ENCODE results near the gene SNCB. TPM values are rescaled to one million over a fixed set of nuclear protein-coding genes. Genes with fewer than 3 reads are reported as not detected.
A peak's percentile ranks its signal among the peaks of the same experiment; 100 is the strongest.

SNCB gene
- total RNA-seq, 5 donors from 2014 or later (not counting 1 experiment from before 2014, with no cell fraction given), result not detected

DNA sequence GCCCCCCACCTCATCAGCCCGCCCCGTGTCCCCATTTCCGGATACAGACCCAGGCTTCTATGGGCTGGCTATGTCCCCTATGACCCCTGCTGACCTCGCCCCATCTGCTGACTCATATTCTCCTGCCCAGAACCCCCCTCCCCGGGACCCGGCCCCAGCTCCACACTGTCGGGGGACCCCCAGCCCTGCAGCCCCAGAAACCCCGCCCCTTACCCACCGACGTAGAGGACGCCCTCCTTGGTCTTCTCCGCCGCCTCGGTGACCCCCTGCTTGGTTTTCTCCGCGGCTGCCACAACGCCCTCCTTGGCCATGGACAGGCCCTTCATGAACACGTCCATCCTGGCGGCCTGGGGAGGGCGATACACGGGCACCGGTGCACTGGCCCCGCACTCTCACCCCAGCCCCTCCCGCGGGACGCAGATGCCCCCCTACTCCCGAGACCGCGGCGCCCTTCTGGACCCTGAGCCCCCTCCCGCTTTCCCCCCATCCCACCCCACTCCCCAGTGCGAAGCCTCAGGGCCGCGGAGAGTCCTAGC lies 949 bp downstream of the SNCB start:
- Histone ChIP-seq H3K27me3 (replicated peaks in 1 of 2; ENCODE audit: control insufficient read depth in 2 of 2, extremely low read depth in 1 of 2, insufficient read depth in 2 of 2, low read length in 1 of 2) (peaks cover 27 to 85% of the 10 kb centered on the region in 2 experiments), H3K4me1 (ENCODE audit: control insufficient read depth in 1 of 2, extremely low read depth in 1 of 2, insufficient read depth in 2 of 2, low read length in 2 of 2) (peaks cover 2 to 17% of the 10 kb centered on the region in 2 experiments), H3K27ac (ENCODE audit: low read length) (no peak overlapping the region), H3K9me3 (no peaks in the 10 kb centered on the region), H3K4me3 (ENCODE audit: control insufficient read depth in 1 of 2, extremely low read depth in 1 of 2, low read length in 1 of 2) (peak overlapping the region in 1 of 2 donors; percentile 38), H3K36me3 (ENCODE audit: control insufficient read depth in 2 of 2, extremely low read depth in 1 of 2, insufficient read depth in 1 of 2, low read length in 1 of 2) (no peaks in the 10 kb centered on the region)
- H3K4me1 Mint-ChIP-seq, result peaks cover 6 to 28% (median 13%) of the 10 kb centered on the region in 3 donors
- CTCF ChIA-PET, result interaction anchor here in 1 of 2 donors (0.6 kb wide), 1 partner anchor 10 kb away, joined by 4 read pairs; no protein-coding TSS in a partner anchor
- H3K36me3 Mint-ChIP-seq, result no peaks in the 10 kb centered on the region
- no peaks in the 10 kb centered on the region for H3K9me3 Mint-ChIP-seq
- ATAC-seq (replicated peaks in 1 of 4) (no peak), DNase-seq (no peak)
- WGBS (ENCODE audit: insufficient coverage), result 15% methylated on average over 32 of the region's 34 CpGs
- H3K27me3 Mint-ChIP-seq, result peaks cover 50 to 74% of the 10 kb centered on the region in 2 donors
- peak overlapping the region in 2 of 3 donors; percentile 47 to 58 for H3K4me3 Mint-ChIP-seq
- no peak overlapping the region for H3K27ac Mint-ChIP-seq
- POLR2A ChIA-PET, result no interaction called here

- Histone ChIP-seq H3K9me3 (no peaks in the 10 kb centered on the region), H3K4me1 (ENCODE audit: control insufficient read depth in 1 of 2, extremely low read depth in 1 of 2, insufficient read depth in 2 of 2, low read length in 2 of 2) (peaks cover 2 to 17% of the 10 kb centered on the region in 2 experiments), H3K27me3 (replicated peaks in 1 of 2; ENCODE audit: control insufficient read depth in 2 of 2, extremely low read depth in 1 of 2, insufficient read depth in 2 of 2, low read length in 1 of 2) (peaks cover 27 to 81% of the 10 kb centered on the region in 2 experiments), H3K36me3 (ENCODE audit: control insufficient read depth in 2 of 2, extremely low read depth in 1 of 2, insufficient read depth in 1 of 2, low read length in 1 of 2) (no peaks in the 10 kb centered on the region), H3K27ac (ENCODE audit: low read length) (no peak overlapping the region), H3K4me3 (ENCODE audit: control insufficient read depth in 1 of 2, extremely low read depth in 1 of 2, low read length in 1 of 2) (no peak overlapping the region)
- Mint-ChIP-seq H3K27me3 (peaks cover 50 to 67% of the 10 kb centered on the region in 2 donors), H3K36me3 (no peaks in the 10 kb centered on the region), H3K4me3 (peak overlapping the region in 1 of 3 donors; percentile 58), H3K4me1 (peaks cover 6 to 23% (median 12%) of the 10 kb centered on the region in 3 donors), H3K9me3 (no peaks in the 10 kb centered on the region), H3K27ac (no peak overlapping the region)
- ATAC-seq (replicated peaks in 1 of 4) (no peak), DNase-seq (no peak)
- ChIA-PET POLR2A (no interaction called here), CTCF (no interaction called here)
- 57% methylated on average over 9 of the region's 13 CpGs for WGBS (ENCODE audit: insufficient coverage)
These were observed 1.7 kb downstream of the SNCB start for GRCh38 chr5:176628406-176629228.

DNA sequence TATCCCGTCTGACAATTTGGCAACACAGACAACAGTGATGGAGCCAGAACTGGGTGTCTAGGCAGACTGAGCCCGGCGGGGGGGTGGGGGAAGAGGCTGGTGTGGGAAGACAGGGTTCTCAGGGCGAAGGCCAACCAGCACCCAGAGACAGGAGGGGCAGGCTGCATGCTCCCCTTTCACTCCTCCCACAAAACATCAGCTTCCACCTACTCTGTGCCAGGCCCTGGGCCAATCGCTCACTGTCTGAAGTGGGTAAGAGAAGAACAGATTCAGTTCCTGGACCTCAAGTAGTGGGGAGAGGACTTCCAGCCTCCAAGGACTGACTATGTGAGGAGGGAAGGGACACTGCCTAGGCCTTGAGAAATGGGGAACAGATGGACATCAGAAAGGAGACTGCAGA lies 2.8 kb downstream of the SNCB start:
- Histone ChIP-seq H3K36me3 (ENCODE audit: control insufficient read depth in 2 of 2, extremely low read depth in 1 of 2, insufficient read depth in 1 of 2, low read length in 1 of 2) (no peaks in the 10 kb centered on the region), H3K4me1 (ENCODE audit: control insufficient read depth in 1 of 2, extremely low read depth in 1 of 2, insufficient read depth in 2 of 2, low read length in 2 of 2) (peaks cover 2 to 17% of the 10 kb centered on the region in 2 experiments), H3K4me3 (ENCODE audit: control insufficient read depth in 1 of 2, extremely low read depth in 1 of 2, low read length in 1 of 2) (no peak overlapping the region), H3K27me3 (replicated peaks in 1 of 2; ENCODE audit: control insufficient read depth in 2 of 2, extremely low read depth in 1 of 2, insufficient read depth in 2 of 2, low read length in 1 of 2) (peaks cover 27 to 77% of the 10 kb centered on the region in 2 experiments), H3K9me3 (no peaks in the 10 kb centered on the region), H3K27ac (ENCODE audit: low read length) (no peak overlapping the region)
- peaks cover 48 to 60% of the 10 kb centered on the region in 2 donors for H3K27me3 Mint-ChIP-seq
- H3K4me3 Mint-ChIP-seq, result no peak overlapping the region
- ChIA-PET CTCF (no interaction called here), POLR2A (no interaction called here)
- H3K4me1 Mint-ChIP-seq, result peaks cover 6 to 21% (median 10%) of the 10 kb centered on the region in 3 donors
- WGBS (ENCODE audit: insufficient coverage), result 89% methylated on average over 1 of the region's 5 CpGs
- no peaks in the 10 kb centered on the region for H3K36me3 Mint-ChIP-seq
- DNase-seq (no peak), ATAC-seq (replicated peaks in 1 of 4) (no peak)
- H3K27ac Mint-ChIP-seq, result no peak overlapping the region
- no peaks in the 10 kb centered on the region for H3K9me3 Mint-ChIP-seq

DNA sequence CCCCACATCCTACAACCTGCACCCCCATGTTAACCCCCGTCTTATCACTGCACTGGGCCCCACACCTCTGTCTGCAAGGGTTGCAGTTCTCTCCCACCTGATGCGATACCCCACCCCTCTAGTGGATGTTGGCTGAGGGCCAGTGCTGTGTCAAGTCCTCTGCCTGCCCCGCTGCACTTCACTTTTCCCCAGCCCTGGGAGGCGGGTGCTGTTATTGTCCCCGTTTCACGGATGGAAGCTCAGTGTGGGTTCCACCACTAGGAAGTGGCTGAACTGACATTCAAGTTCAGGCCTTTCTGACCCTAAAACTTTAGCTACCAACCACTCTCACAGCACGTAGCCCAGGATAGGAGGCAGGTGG lies 3.5 kb downstream of the SNCB start:
- POLR2A ChIA-PET, result no interaction called here
- Histone ChIP-seq H3K9me3 (no peaks in the 10 kb centered on the region), H3K27ac (ENCODE audit: low read length) (no peak overlapping the region), H3K4me3 (ENCODE audit: control insufficient read depth in 1 of 2, extremely low read depth in 1 of 2, low read length in 1 of 2) (no peak overlapping the region), H3K4me1 (ENCODE audit: control insufficient read depth in 1 of 2, extremely low read depth in 1 of 2, insufficient read depth in 2 of 2, low read length in 2 of 2) (peaks cover 2 to 17% of the 10 kb centered on the region in 2 experiments), H3K36me3 (ENCODE audit: control insufficient read depth in 2 of 2, extremely low read depth in 1 of 2, insufficient read depth in 1 of 2, low read length in 1 of 2) (no peaks in the 10 kb centered on the region), H3K27me3 (replicated peaks in 1 of 2; ENCODE audit: control insufficient read depth in 2 of 2, extremely low read depth in 1 of 2, insufficient read depth in 2 of 2, low read length in 1 of 2) (peaks cover 27 to 78% of the 10 kb centered on the region in 2 experiments)
- no peak overlapping the region for H3K27ac Mint-ChIP-seq
- CTCF ChIA-PET, result interaction anchor here in 1 of 2 donors (0.6 kb wide), 1 partner anchor 54 kb away, joined by 3 read pairs; no protein-coding TSS in a partner anchor
- H3K4me1 Mint-ChIP-seq, result peaks cover 6 to 21% (median 10%) of the 10 kb centered on the region in 3 donors
- ATAC-seq (replicated peaks in 1 of 4) (no peak), DNase-seq (no peak)
- no peak overlapping the region for H3K4me3 Mint-ChIP-seq
- peaks cover 55 to 60% of the 10 kb centered on the region in 2 donors for H3K27me3 Mint-ChIP-seq
- no peaks in the 10 kb centered on the region for H3K36me3 Mint-ChIP-seq
- 75% methylated on average over 4 of the region's 7 CpGs for WGBS (ENCODE audit: insufficient coverage)
- no peaks in the 10 kb centered on the region for H3K9me3 Mint-ChIP-seq

DNA sequence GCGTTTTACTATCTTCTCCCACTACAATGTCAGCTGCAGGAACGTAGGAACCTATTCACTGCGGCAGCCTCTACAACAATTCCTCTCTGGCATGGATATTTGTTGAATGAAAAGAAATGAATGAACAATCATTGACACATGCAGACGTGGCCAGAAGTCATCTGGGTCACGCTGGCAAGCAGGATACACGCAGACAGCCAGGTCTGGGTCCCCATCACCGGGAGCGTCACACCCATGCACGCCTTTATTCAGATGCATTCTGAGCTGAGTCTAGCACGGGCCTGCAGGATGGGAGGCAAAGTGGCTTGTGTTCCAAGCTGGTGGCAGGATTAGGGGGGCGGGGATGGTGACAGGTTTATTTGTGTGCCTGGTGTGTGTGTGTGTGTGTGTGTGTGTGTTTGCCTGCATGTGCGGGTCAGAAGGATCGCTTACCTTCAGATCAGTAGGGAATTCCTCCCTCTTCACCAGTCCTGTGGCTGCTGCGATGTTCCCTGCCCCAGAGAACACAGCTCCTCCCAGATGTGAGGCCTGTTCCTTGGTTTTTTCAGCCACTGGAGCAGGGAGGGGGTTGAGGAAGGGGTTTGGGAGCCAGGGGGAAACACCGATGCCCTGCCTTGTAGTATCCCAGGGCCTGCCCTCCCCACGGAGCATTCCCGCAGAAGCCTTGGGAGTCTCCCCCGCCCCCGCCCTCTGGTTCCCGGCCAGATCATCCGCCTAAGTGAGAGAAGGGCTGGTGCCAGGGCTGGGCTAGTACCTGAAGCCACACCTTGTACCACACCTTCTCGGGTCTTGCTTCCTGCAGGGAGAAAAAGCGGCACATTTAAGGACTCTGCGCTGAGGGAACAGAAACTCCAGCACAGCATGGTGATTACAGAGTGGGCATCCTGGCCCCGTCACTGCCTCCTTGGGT lies 4.1 kb downstream of the SNCB start:
- H3K4me1 ChIP-seq (ENCODE audit: control insufficient read depth in 1 of 2, extremely low read depth in 1 of 2, insufficient read depth in 2 of 2, low read length in 2 of 2), result peaks cover 2 to 17% of the 10 kb centered on the region in 2 experiments
- H3K36me3 ChIP-seq (ENCODE audit: control insufficient read depth in 2 of 2, extremely low read depth in 1 of 2, insufficient read depth in 1 of 2, low read length in 1 of 2), result no peaks in the 10 kb centered on the region
- CTCF ChIA-PET, result interaction anchor here in 1 of 2 donors (0.6 kb wide), 1 partner anchor 53 kb away, joined by 3 read pairs; no protein-coding TSS in a partner anchor
- POLR2A ChIA-PET, result no interaction called here
- Mint-ChIP-seq H3K9me3 (no peaks in the 10 kb centered on the region), H3K4me3 (no peak overlapping the region), H3K4me1 (peaks cover 6 to 21% (median 10%) of the 10 kb centered on the region in 3 donors), H3K27me3 (peaks cover 50 to 59% of the 10 kb centered on the region in 2 donors), H3K36me3 (no peaks in the 10 kb centered on the region), H3K27ac (no peak overlapping the region)
- WGBS (ENCODE audit: insufficient coverage), result 71% methylated on average over 14 of the region's 25 CpGs
- H3K9me3 ChIP-seq, result no peaks in the 10 kb centered on the region
- H3K27me3 ChIP-seq (replicated peaks in 1 of 2; ENCODE audit: control insufficient read depth in 2 of 2, extremely low read depth in 1 of 2, insufficient read depth in 2 of 2, low read length in 1 of 2), result peaks cover 25 to 78% of the 10 kb centered on the region in 2 experiments
- DNase-seq, result no peak
- no peak for ATAC-seq (replicated peaks in 1 of 4)
- H3K27ac ChIP-seq (ENCODE audit: low read length), result no peak overlapping the region
- H3K4me3 ChIP-seq (ENCODE audit: control insufficient read depth in 1 of 2, extremely low read depth in 1 of 2, low read length in 1 of 2), result no peak overlapping the region

GRCh38 chr5:176625512-176625911 lies 4.8 kb downstream of the SNCB start:
- no peak overlapping the region for H3K4me3 Mint-ChIP-seq
- H3K27me3 Mint-ChIP-seq, result peaks cover 45 to 58% of the 10 kb centered on the region in 2 donors
- ATAC-seq (replicated peaks in 1 of 4) (no peak), DNase-seq (no peak)
- WGBS (ENCODE audit: insufficient coverage), result 79% methylated on average over 2 of the region's 2 CpGs
- H3K36me3 Mint-ChIP-seq, result peaks cover under 1% of the 10 kb centered on the region
- H3K27ac Mint-ChIP-seq, result no peak overlapping the region
- H3K9me3 Mint-ChIP-seq, result no peaks in the 10 kb centered on the region
- H3K36me3 ChIP-seq (ENCODE audit: control insufficient read depth in 2 of 2, extremely low read depth in 1 of 2, insufficient read depth in 1 of 2, low read length in 1 of 2), result no peaks in the 10 kb centered on the region
- peaks cover 2 to 17% (median 5%) of the 10 kb centered on the region in 3 donors for H3K4me1 Mint-ChIP-seq
- CTCF ChIA-PET, result no interaction called here
- peaks cover 22 to 78% of the 10 kb centered on the region in 2 experiments for H3K27me3 ChIP-seq (replicated peaks in 1 of 2; ENCODE audit: control insufficient read depth in 2 of 2, extremely low read depth in 1 of 2, insufficient read depth in 2 of 2, low read length in 1 of 2)
- no peak overlapping the region for H3K27ac ChIP-seq (ENCODE audit: low read length)
- no peaks in the 10 kb centered on the region for H3K9me3 ChIP-seq
- no peak overlapping the region for H3K4me3 ChIP-seq (ENCODE audit: control insufficient read depth in 1 of 2, extremely low read depth in 1 of 2, low read length in 1 of 2)
- H3K4me1 ChIP-seq (ENCODE audit: control insufficient read depth in 1 of 2, extremely low read depth in 1 of 2, insufficient read depth in 2 of 2, low read length in 2 of 2), result peaks cover 2 to 17% of the 10 kb centered on the region in 2 experiments
- POLR2A ChIA-PET, result no interaction called here

Data from T-cell (primary cell).